Measurements from ENCODE around the gene C4orf46.

- no peak for TF ChIP-seq CTCF (conservative IDR thresholded peaks at IDR 0.05; ENCODE audit: low read length)
- no peak for TF ChIP-seq EZH2phosphoT487 (IDR thresholded peaks at IDR 0.05; ENCODE audit: borderline replicate concordance)
These were observed 18.8 kb downstream of the C4orf46 start for GRCh38 chr4:158652920-158653319.

Data from Loucy (cell line).